ENCODE results near the gene PHB1. TPM values are rescaled to one million over a fixed set of nuclear protein-coding genes. Genes with fewer than 3 reads are reported as not detected.
A peak's percentile ranks its signal among the peaks of the same experiment; 100 is the strongest.

PHB1 gene
- total RNA-seq = 100 to 1,000 TPM in 2 of 6 donors, 10 to 100 TPM in 4; 19.9 to 144 (median 68.8) TPM

DNA sequence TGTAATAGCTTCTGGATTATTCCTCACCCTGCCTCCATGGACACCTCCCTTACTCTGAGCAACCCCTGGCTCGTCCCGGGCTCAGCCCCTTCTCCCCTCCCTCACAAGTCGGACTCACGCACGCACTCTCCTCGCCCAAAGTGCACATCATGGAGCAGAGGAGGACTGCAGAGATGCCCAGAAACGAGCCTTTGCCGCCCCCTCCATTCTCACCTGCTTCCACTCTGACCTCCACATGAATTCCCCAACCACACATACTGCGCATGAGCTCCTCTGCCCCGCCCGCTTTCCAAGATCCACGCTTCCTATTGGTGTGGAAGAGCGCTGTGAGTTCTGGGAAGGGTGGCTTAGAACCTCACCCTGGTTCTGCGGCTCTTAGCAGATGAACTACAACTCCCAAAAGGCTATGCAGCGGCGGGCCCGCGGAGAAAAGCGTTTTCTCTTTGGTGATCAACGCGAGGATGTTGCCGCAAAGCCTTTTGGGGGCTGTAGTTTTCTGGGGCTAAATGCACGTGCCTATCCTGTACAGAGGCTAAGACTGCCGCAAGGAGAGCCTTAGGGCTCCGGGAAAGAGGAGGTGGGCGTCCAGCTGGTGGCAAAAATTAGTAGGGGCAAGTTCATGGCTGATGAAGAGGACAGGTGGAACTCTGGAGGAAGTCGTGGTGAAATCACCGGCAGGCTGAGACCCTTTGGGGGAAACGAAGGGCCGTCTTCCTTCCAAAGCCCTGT, at the start of gene PHB1:
Gene PHB1 (minus strand): TSS at position 261 of the 729 bp plus-strand sequence. CDS start 1,618 bp downstream, outside the sequence.
- 0 to 1% methylated on average over 26 to 30 of the region's 30 CpGs for WGBS, 2 donors
- Histone ChIP-seq H3K4me3 (peak within 1 kb of the TSS; percentile 69 to 90 (median 84)), H3K4me1 (peaks cover 12 to 19% (median 16%) of the 10 kb centered on the region in 4 donors), H3K36me3 (peaks cover 0 to 34% (median 29%) of the 10 kb centered on the region in 4 donors), H3K27me3 (no peaks in the 10 kb centered on the region), H3K27ac (peak within 1 kb of the TSS in 3 of 4 donors; percentile 36 to 75 (median 56)), H3K9me3 (no peaks in the 10 kb centered on the region)
- peak in 1 of 2 donors; percentile 98 for DNase-seq
- TF ChIP-seq POLR2A (IDR thresholded peaks at IDR 0.05) (peak in 1 of 4 donors; percentile 53), POLR2AphosphoS5 (IDR thresholded peaks at IDR 0.05) (peak; percentile 53 to 59)
- TF ChIP-seq, protein P1, sequence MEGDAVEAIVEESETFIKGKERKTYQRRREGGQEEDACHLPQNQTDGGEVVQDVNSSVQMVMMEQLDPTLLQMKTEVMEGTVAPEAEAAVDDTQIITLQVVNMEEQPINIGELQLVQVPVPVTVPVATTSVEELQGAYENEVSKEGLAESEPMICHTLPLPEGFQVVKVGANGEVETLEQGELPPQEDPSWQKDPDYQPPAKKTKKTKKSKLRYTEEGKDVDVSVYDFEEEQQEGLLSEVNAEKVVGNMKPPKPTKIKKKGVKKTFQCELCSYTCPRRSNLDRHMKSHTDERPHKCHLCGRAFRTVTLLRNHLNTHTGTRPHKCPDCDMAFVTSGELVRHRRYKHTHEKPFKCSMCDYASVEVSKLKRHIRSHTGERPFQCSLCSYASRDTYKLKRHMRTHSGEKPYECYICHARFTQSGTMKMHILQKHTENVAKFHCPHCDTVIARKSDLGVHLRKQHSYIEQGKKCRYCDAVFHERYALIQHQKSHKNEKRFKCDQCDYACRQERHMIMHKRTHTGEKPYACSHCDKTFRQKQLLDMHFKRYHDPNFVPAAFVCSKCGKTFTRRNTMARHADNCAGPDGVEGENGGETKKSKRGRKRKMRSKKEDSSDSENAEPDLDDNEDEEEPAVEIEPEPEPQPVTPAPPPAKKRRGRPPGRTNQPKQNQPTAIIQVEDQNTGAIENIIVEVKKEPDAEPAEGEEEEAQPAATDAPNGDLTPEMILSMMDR (IDR thresholded peaks at IDR 0.05) = no peak
- peak; percentile 100 for ATAC-seq (ENCODE audit: low FRiP score in 2 of 2)

DNA sequence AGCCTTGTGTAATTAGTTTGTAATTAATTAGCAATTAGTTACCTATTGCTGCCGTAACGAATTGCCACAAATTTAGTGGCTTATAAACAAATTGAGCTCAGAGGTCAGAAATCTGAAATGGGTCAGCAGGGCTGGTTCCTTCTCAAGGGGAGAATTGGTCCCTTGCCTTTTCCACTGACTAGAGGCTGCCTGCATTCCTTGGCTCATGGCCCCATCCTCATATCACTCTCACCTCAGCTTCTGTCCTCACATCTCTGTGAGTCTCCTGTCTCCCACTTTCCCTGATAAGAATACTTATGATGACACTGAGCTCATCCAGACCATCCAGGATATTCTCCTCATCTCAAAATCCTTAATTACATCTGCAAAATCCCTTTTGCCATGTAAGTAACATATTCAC, 49.4 kb upstream of the PHB1 start:
- 69 to 85% methylated on average over 2 of the region's 2 CpGs for WGBS, 2 donors
- no peak for ATAC-seq (ENCODE audit: low FRiP score in 2 of 2)
- Histone ChIP-seq H3K9me3 (peaks cover 0 to 7% (median 5%) of the 10 kb centered on the region in 4 donors), H3K27ac (no peak overlapping the region), H3K4me1 (no peaks in the 10 kb centered on the region), H3K4me3 (no peak overlapping the region), H3K27me3 (no peaks in the 10 kb centered on the region), H3K36me3 (no peaks in the 10 kb centered on the region)
- DNase-seq = no peak
- TF ChIP-seq POLR2A (IDR thresholded peaks at IDR 0.05) = no peak

DNA sequence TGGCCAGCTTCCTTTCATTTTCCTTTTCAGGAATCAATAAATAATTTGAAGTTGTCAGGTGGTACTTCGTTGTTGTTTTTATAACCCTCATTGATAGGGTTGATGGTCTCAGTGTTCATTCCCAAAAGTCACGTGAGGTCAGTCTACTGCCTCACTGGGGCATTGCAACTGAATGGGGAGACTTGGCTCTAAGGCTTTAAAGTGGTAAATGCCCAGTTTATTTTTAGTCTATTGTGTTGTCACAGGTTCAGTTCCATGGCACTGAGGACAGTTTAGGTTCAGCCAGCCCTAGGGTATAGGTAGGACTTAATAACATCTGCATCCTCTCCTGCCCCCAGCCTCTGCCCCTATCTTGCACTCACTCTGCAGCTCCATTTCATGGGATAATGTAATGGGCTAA, 46.9 kb upstream of the PHB1 start:
- Histone ChIP-seq H3K4me1 (no peaks in the 10 kb centered on the region), H3K36me3 (no peaks in the 10 kb centered on the region), H3K4me3 (no peak overlapping the region), H3K27ac (no peak overlapping the region), H3K9me3 (peaks cover 0 to 7% (median 5%) of the 10 kb centered on the region in 4 donors), H3K27me3 (no peaks in the 10 kb centered on the region)
- TF ChIP-seq POLR2A (IDR thresholded peaks at IDR 0.05) (no peak), EP300 (IDR thresholded peaks at IDR 0.05) (no peak), POLR2AphosphoS5 (IDR thresholded peaks at IDR 0.05) (no peak)
- TF ChIP-seq, protein P1 (IDR thresholded peaks at IDR 0.05) = no peak
- ATAC-seq (ENCODE audit: low FRiP score in 2 of 2) (no peak), DNase-seq (no peak)
- 49 to 51% methylated on average over 2 of the region's 2 CpGs for whole genome bisulfite sequencing, 2 donors

DNA sequence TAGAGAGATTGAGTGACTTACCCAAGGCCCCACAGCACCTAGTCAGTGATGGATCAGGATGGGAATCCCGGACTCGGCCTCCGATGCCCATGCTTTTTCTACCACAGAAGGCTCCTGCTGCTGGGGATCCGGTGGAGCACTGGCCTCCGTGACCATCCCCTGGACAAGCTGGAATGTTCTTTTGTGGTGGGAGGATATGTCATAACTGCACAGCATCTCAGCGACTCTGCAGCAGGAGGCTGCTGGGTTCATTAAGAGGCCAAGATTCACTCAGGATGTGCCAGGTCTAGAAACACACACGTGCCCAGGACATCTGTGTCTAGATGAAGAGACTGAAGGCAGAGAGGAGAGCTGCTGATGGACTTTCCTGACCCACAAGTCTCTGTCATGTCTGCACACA, 45.7 kb upstream of the PHB1 start:
- TF ChIP-seq EP300 (IDR thresholded peaks at IDR 0.05) (no peak), POLR2A (IDR thresholded peaks at IDR 0.05) (no peak)
- TF ChIP-seq, protein P1 (IDR thresholded peaks at IDR 0.05) = no peak
- WGBS, 2 donors = 40 to 80% methylated on average over 1 to 6 of the region's 7 CpGs

DNA sequence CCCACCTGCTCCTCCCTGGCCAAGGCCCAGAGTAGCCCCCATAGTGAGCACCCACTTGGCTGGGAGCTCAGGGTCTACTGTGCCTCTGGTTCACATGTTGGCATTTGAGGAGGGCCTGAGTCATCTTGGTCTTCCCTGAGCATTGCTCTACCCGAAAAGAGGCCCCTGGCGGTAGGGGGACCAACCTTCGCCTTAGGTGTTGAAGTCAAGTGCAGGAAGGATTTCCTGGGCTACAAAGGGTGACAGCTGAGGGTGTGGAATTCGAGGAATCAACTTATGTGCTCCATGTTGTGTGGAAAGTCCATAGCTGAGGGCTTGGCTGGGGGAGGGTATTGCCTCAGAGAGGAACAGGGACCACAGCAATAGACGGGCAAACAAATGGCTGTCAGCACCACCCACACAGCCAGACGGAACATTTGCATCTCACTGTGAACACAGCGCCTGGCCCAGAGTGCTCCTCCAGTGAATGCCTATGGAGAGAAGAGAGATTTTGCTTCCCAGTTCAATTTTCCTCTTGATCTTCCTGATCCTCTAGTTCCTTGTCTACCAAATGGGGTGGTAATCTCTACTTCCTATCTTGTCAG, 44.8 kb upstream of the PHB1 start:
- no peak for DNase-seq
- no peaks in the 10 kb centered on the region for H3K27me3 ChIP-seq
- H3K9me3 ChIP-seq = peaks cover 0 to 7% (median 5%) of the 10 kb centered on the region in 4 donors
- no peak for TF ChIP-seq POLR2A (IDR thresholded peaks at IDR 0.05)
- TF ChIP-seq, protein P1 (IDR thresholded peaks at IDR 0.05) = no peak
- no peak for TF ChIP-seq EP300 (IDR thresholded peaks at IDR 0.05)
- no peak for TF ChIP-seq POLR2AphosphoS5 (IDR thresholded peaks at IDR 0.05)
- no peaks in the 10 kb centered on the region for H3K36me3 ChIP-seq
- 51 to 57% methylated on average over 6 to 7 of the region's 7 CpGs for WGBS, 2 donors
- no peaks in the 10 kb centered on the region for H3K4me1 ChIP-seq
- no peak overlapping the region for H3K27ac ChIP-seq
- no peak overlapping the region for H3K4me3 ChIP-seq
- no peak for ATAC-seq (ENCODE audit: low FRiP score in 2 of 2)

More for the DNA sequence above, 45.7 kb upstream of the PHB1 start:
- no peak overlapping the region for H3K27ac ChIP-seq
- H3K4me1 ChIP-seq = no peaks in the 10 kb centered on the region
- DNase-seq (no peak), ATAC-seq (ENCODE audit: low FRiP score in 2 of 2) (no peak)
- H3K27me3 ChIP-seq = no peaks in the 10 kb centered on the region
- H3K4me3 ChIP-seq = no peak overlapping the region
- H3K36me3 ChIP-seq = no peaks in the 10 kb centered on the region
- peaks cover 0 to 7% (median 5%) of the 10 kb centered on the region in 4 donors for H3K9me3 ChIP-seq
